ENCODE data around the gene XDH.

GRCh38 chr2:31297751-31298150 lies 116.8 kb downstream of the XDH start:
- TF ChIP-seq, protein P1, sequence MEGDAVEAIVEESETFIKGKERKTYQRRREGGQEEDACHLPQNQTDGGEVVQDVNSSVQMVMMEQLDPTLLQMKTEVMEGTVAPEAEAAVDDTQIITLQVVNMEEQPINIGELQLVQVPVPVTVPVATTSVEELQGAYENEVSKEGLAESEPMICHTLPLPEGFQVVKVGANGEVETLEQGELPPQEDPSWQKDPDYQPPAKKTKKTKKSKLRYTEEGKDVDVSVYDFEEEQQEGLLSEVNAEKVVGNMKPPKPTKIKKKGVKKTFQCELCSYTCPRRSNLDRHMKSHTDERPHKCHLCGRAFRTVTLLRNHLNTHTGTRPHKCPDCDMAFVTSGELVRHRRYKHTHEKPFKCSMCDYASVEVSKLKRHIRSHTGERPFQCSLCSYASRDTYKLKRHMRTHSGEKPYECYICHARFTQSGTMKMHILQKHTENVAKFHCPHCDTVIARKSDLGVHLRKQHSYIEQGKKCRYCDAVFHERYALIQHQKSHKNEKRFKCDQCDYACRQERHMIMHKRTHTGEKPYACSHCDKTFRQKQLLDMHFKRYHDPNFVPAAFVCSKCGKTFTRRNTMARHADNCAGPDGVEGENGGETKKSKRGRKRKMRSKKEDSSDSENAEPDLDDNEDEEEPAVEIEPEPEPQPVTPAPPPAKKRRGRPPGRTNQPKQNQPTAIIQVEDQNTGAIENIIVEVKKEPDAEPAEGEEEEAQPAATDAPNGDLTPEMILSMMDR (conservative IDR thresholded peaks at IDR 0.05), result no peak
- TF ChIP-seq ZFX (IDR thresholded peaks at IDR 0.05), result no peak

Data from C4-2B (cell line).